IMR-90 (cell line): Measurements from ENCODE around the gene PDZD8. TPM values are rescaled to one million over a fixed set of nuclear protein-coding genes. Genes with fewer than 3 reads are reported as not detected.

Experiments
- ATAC-seq: fragments of 200-7000 bp; cut with Tn5 transposase; 2 replicates; pipeline ENCODE4 v1.9.1; 2020; ENCODE audit warnings: low read depth, mild to moderate bottlenecking, moderate library complexity
- BruUV-seq: library from RNA; stranded (reverse); fragments of 400-500 nt; replicated peaks from 2 replicates; lab custom pipeline; 2021; lab: Mats Ljungman, UMichigan
- CTCF ChIA-PET: fragments of 300-600 bp; formaldehyde crosslinking; extraction: SDS; loops from one replicate; lab custom pipeline; 2021; ENCODE audit warnings: antibody characterized with exemption; lab: Yijun Ruan, JAX
- POLR2A ChIA-PET: fragments of 300-600 bp; sonication (Branson Sonifier 250); formaldehyde crosslinking; loops from one replicate; lab custom pipeline; 2022; ENCODE audit warnings: antibody characterized with exemption; ENCODE audit not compliant: unreplicated experiment; lab: Charles Lee
- DNase-seq: peaks from one replicate; pipeline ENCODE4 v3.0.0; 2013
- H2AFZ ChIP-seq: replicated peaks from 2 replicates; pipeline ENCODE3; 2013; ENCODE audit warnings: low read length, mild to moderate bottlenecking; ENCODE audit not compliant: poor library complexity
- H2AK5ac ChIP-seq: 2 replicates; pipeline ENCODE4 v1.6.1; 2013; ENCODE audit warnings: low read depth, low read length, inconsistent platforms
- H2AK9ac ChIP-seq: replicated peaks from 2 replicates; pipeline ENCODE3; 2013; ENCODE audit warnings: mild to moderate bottlenecking, low read depth, low read length, moderate library complexity; ENCODE audit not compliant: poor library complexity
- H2BK120ac ChIP-seq: 2 replicates; pipeline ENCODE4 v1.6.1; 2013; ENCODE audit warnings: low read depth, low read length, inconsistent platforms
- H2BK15ac ChIP-seq: 3 replicates; pipeline ENCODE4 v1.6.1; 2013; ENCODE audit warnings: low read depth, low read length, inconsistent platforms
- H2BK20ac ChIP-seq: 2 replicates; pipeline ENCODE4 v1.6.1; 2013; ENCODE audit warnings: low read depth, mild to moderate bottlenecking, inconsistent platforms, low read length, moderate library complexity
- H2BK5ac ChIP-seq: 2 replicates; pipeline ENCODE4 v1.6.1; 2013; ENCODE audit warnings: mild to moderate bottlenecking, low read depth, low read length, inconsistent platforms; ENCODE audit not compliant: poor library complexity, severe bottlenecking
- H3K14ac ChIP-seq: replicated peaks from 2 replicates; pipeline ENCODE4 v1.6.1; 2013; ENCODE audit warnings: low read depth, low read length, inconsistent platforms
- H3K18ac ChIP-seq: 2 replicates; pipeline ENCODE4 v1.6.1; 2013; ENCODE audit warnings: low read depth, low read length, control low read depth
- H3K23ac ChIP-seq: 2 replicates; pipeline ENCODE4 v1.6.1; 2013; ENCODE audit warnings: low read depth, low read length, inconsistent platforms
- H3K27ac ChIP-seq: 2 replicates; pipeline ENCODE4 v1.5.1; 2013; ENCODE audit warnings: mild to moderate bottlenecking, control low read depth, low read length; ENCODE audit not compliant: insufficient read depth
- H3K27me3 ChIP-seq: 2 replicates; pipeline ENCODE4 v1.6.1; 2013; ENCODE audit warnings: low read length; ENCODE audit not compliant: control insufficient read depth, insufficient read depth
- H3K36me3 ChIP-seq: 2 replicates; pipeline ENCODE4 v1.6.1; 2013; ENCODE audit warnings: low read length, mixed read lengths; ENCODE audit not compliant: control insufficient read depth, insufficient read depth
- H3K4ac ChIP-seq: 2 replicates; pipeline ENCODE4 v1.6.1; 2013; ENCODE audit warnings: low read depth, low read length, inconsistent platforms
- H3K4me1 ChIP-seq: 2 replicates; pipeline ENCODE4 v1.6.1; 2013; ENCODE audit warnings: low read length, mixed read lengths; ENCODE audit not compliant: control insufficient read depth, insufficient read depth
- H3K4me2 ChIP-seq: 2 replicates; pipeline ENCODE4 v1.6.1; 2013; ENCODE audit warnings: low read depth, mild to moderate bottlenecking, control low read depth, low read length, moderate library complexity
- H3K4me3 ChIP-seq: 2 replicates; pipeline ENCODE4 v1.5.1; 2013; ENCODE audit warnings: low read depth, mild to moderate bottlenecking, control low read depth, low read length, moderate library complexity; ENCODE audit not compliant: insufficient read depth
- H3K56ac ChIP-seq: 2 replicates; pipeline ENCODE4 v1.6.1; 2013; ENCODE audit warnings: low read length, inconsistent platforms; ENCODE audit not compliant: insufficient read depth; ENCODE audit errors: extremely low read depth
- H3K79me1 ChIP-seq, 2 experiments: 2 replicates each; pipeline ENCODE4 v1.6.1; 2013; ENCODE audit warnings: low read length in 2 of 2, inconsistent platforms in 1 of 2, low read depth in 1 of 2
- H3K9ac ChIP-seq: 2 replicates; pipeline ENCODE4 v1.6.1; 2013; ENCODE audit warnings: low read depth, low read length, control low read depth
- H3K9me1 ChIP-seq: 2 replicates; pipeline ENCODE4 v1.6.1; 2013; ENCODE audit warnings: low read length, inconsistent platforms; ENCODE audit not compliant: insufficient read depth
- H3K9me3 ChIP-seq: 2 replicates; pipeline ENCODE4 v1.6.1; 2013; ENCODE audit warnings: low read length; ENCODE audit not compliant: control insufficient read depth, insufficient read depth
- H4K20me1 ChIP-seq: 2 replicates; pipeline ENCODE4 v1.6.1; 2013; ENCODE audit warnings: low read length, inconsistent platforms; ENCODE audit not compliant: insufficient read depth
- H4K5ac ChIP-seq: 2 replicates; pipeline ENCODE4 v1.6.1; 2013; ENCODE audit warnings: mild to moderate bottlenecking, low read depth, low read length, control low read depth
- H4K8ac ChIP-seq, 2 experiments: 2 replicates each; pipeline ENCODE4 v1.6.1; 2013; ENCODE audit warnings: low read depth in 2 of 2, low read length in 2 of 2, control low read depth in 1 of 2, inconsistent platforms in 1 of 2
- H4K91ac ChIP-seq: 2 replicates; pipeline ENCODE4 v1.6.1; 2013; ENCODE audit warnings: low read depth, low read length, inconsistent platforms; ENCODE audit not compliant: insufficient read depth
- BHLHE40 ChIP-seq: fragments of 150-350 bp; IDR thresholded peaks from 2 replicates; pipeline ENCODE4 v1.6.1; 2016; ENCODE audit warnings: mild to moderate bottlenecking, low read depth, low read length
- NFE2L2 ChIP-seq: fragments of 150-350 bp; IDR thresholded peaks from 2 replicates; pipeline ENCODE4 v1.6.1; 2016; ENCODE audit warnings: low read depth, mild to moderate bottlenecking, low read length
- RAD21 ChIP-seq: IDR thresholded peaks from 2 replicates; pipeline ENCODE4 v1.6.1; 2012; ENCODE audit warnings: low read length, improper control_type of control experiment
- RCOR1 ChIP-seq: IDR thresholded peaks from 2 replicates; pipeline ENCODE4 v1.6.1; 2012; ENCODE audit warnings: mild to moderate bottlenecking, low read length, improper control_type of control experiment; ENCODE audit not compliant: insufficient replicate concordance
- WGBS, 2 experiments: methylation state at CpG; one replicate each; pipeline versions ENCODE4 v1.1.5 to v1.1.7; 2013; ENCODE audit warnings: missing lambda C conversion rate in 2 of 2; ENCODE audit not compliant: insufficient read length in 1 of 2; ENCODE audit errors: extremely low coverage in 2 of 2; 5-methylcytosine and 5-hydroxymethylcytosine counted together
- dilution Hi-C: fragments of 300-500 bp; cut with HindIII; formaldehyde crosslinking; loops from one replicate; pipeline ENCODE4 v1.14.3; 2018; ENCODE audit warnings: low sequenced_read_pairs; ENCODE audit not compliant: unreplicated experiment
- in situ Hi-C: fragments of 300-500 bp; cut with MboI; formaldehyde crosslinking; loops from 3 replicates; pipeline ENCODE4 v1.14.3; 2019; ENCODE audit warnings: low sequenced_read_pairs, inconsistent platforms, mixed read lengths
- intact Hi-C: fragments of 100-400 bp; cut with micrococcal nuclease; formaldehyde crosslinking; loops from 2 replicates; pipeline ENCODE4 v1.10.0; 2022
- polyA plus RNA-seq, 3 experiments: library from polyadenylated mRNA; depleted of rRNA; stranded (reverse); fragments of >200 nt; gene quantifications; 2 replicates each; pipeline ENCODE4 v1.2.3, GENCODE V29; 2012; ENCODE audit warnings: low replicate concordance in 1 of 3
- total RNA-seq: library from RNA; depleted of rRNA; stranded (reverse); fragments of >200 nt; gene quantifications from 2 replicates; pipeline ENCODE4 v1.2.3, GENCODE V29; 2012

PDZD8 gene
- total and polyA plus RNA-seq, 2 of the 4 experiments (the other 2 are of a cell fraction) = 11.3 to 20.4 TPM

GRCh38 chr10:117254774-117255735, 120.2 kb downstream of the PDZD8 start:
- no peak for DNase-seq
- no peak overlapping the region for H2BK120ac ChIP-seq
- no peak overlapping the region for H3K9ac ChIP-seq
- dilution Hi-C loops (no loop called here), in situ Hi-C loops (no loop called here), intact Hi-C loops (no loop called here)
- 45% methylated on average over 3 of the region's 26 CpGs; no CpG with 5 or more reads in 1 of the 2 experiments for WGBS, 2 experiments
- H2AK5ac ChIP-seq = no peak overlapping the region
- H4K20me1 ChIP-seq = no peaks in the 10 kb centered on the region
- H3K9me3 ChIP-seq = no peaks in the 10 kb centered on the region
- no peaks in the 10 kb centered on the region for H3K36me3 ChIP-seq
- no peaks in the 10 kb centered on the region for H3K9me1 ChIP-seq
- H2BK20ac ChIP-seq = no peak overlapping the region
- H3K27ac ChIP-seq = no peak overlapping the region
- H3K23ac ChIP-seq = no peak overlapping the region
- no peak overlapping the region for H3K4me2 ChIP-seq
- H2AK9ac ChIP-seq = no peak overlapping the region
- no peak overlapping the region for H2BK5ac ChIP-seq
- no peak overlapping the region for H3K56ac ChIP-seq
- no peak overlapping the region for H3K14ac ChIP-seq
- no peak overlapping the region for H2AFZ ChIP-seq
- H4K8ac ChIP-seq = no peak overlapping the region
- no peak overlapping the region for H3K4me3 ChIP-seq
- no peaks in the 10 kb centered on the region for H3K79me1 ChIP-seq
- no peak overlapping the region for H3K18ac ChIP-seq
- H4K5ac ChIP-seq = no peak overlapping the region
- no peak overlapping the region for H4K91ac ChIP-seq
- no peaks in the 10 kb centered on the region for H3K4me1 ChIP-seq
- H2BK15ac ChIP-seq = no peak overlapping the region
- ChIA-PET CTCF (no interaction called here), POLR2A (no interaction called here)
- no peak overlapping the region for H3K4ac ChIP-seq
- H3K27me3 ChIP-seq = peaks cover 5% of the 10 kb centered on the region
- no TSS peak for BruUV-seq
- TF ChIP-seq RAD21 (no peak), RCOR1 (no peak), NFE2L2 (no peak), BHLHE40 (no peak)
- ATAC-seq = no peak
